HL-60 (cell line): ENCODE measurements around the gene SYT10.

ENCODE experiments used
- CTCF ChIP-seq: IDR thresholded peaks from one replicate; pipeline ENCODE4 v1.5.1; 2011; ENCODE audit warnings: low read length, control low read depth, inconsistent platforms; ENCODE audit not compliant: insufficient read depth
- REST ChIP-seq: IDR thresholded peaks from 2 replicates; pipeline ENCODE4 v1.6.1; 2012; ENCODE audit warnings: low read depth; ENCODE audit not compliant: insufficient replicate concordance
- SPI1 ChIP-seq: IDR thresholded peaks from 2 replicates; pipeline ENCODE4 v1.6.1; 2012; ENCODE audit warnings: low read depth, mild to moderate bottlenecking, borderline replicate concordance

- TF ChIP-seq CTCF (no peak), SPI1 (no peak), REST (no peak)
Measured at GRCh38 chr12:33429468-33429867, 10.2 kb downstream of the SYT10 start.
